ENCODE measurements around the gene C1orf53. TPM values are rescaled to one million over a fixed set of nuclear protein-coding genes. Genes with fewer than 3 reads are reported as not detected.

The C1orf53 gene
- total and polyA plus RNA-seq, 2 of the 13 experiments (the other 11 are each of a cell fraction or from before 2014, with no cell fraction given) = 5.8 to 10.1 TPM

- no peak for TF ChIP-seq SRSF4 (IDR thresholded peaks at IDR 0.05; ENCODE audit: low read depth, low read length, poor library complexity, severe bottlenecking)
- TF ChIP-seq ISX (CRISPR knock-in tag; conservative IDR thresholded peaks at IDR 0.05) = no peak
- TF ChIP-seq ZNF263 (CRISPR knock-in tag; IDR thresholded peaks at IDR 0.05) = no peak
- TF ChIP-seq ZNF670 (CRISPR knock-in tag; IDR thresholded peaks at IDR 0.05; ENCODE audit: borderline replicate concordance) = peak; percentile 93; the same call in 1 of the 2 replicates
- TF ChIP-seq CCAR2 (optimal IDR thresholded peaks at IDR 0.05; ENCODE audit: low read depth, low read length) = no peak
- no peak for TF ChIP-seq RNF2 (conservative IDR thresholded peaks at IDR 0.05; ENCODE audit: low read depth)
- TF ChIP-seq ZSCAN22 (CRISPR knock-in tag; IDR thresholded peaks at IDR 0.05) = no peak
- no peak for TF ChIP-seq MAFF (IDR thresholded peaks at IDR 0.05; ENCODE audit: low read depth, low read length)
- TF ChIP-seq STAG1 (CRISPR knock-in tag; IDR thresholded peaks at IDR 0.05) = 0 out of 2 replicates have a peak, but pooled peaks have one; percentile 16
- TF ChIP-seq ZMYM4 (CRISPR knock-in tag; IDR thresholded peaks at IDR 0.05) = peak; percentile 98
- TF ChIP-seq SMAD3 (CRISPR knock-in tag; IDR thresholded peaks at IDR 0.05) = no peak
- TF ChIP-seq GFI1 (CRISPR knock-in tag; IDR thresholded peaks at IDR 0.05; ENCODE audit: borderline replicate concordance) = peak; percentile 35; the same call in 1 of the 2 replicates
- no peak for TF ChIP-seq ZNF562 (CRISPR knock-in tag; IDR thresholded peaks at IDR 0.05; ENCODE audit: borderline replicate concordance)
- TF ChIP-seq ZBTB8A (CRISPR knock-in tag; IDR thresholded peaks at IDR 0.05; ENCODE audit: borderline replicate concordance, low read depth) = no peak
- TF ChIP-seq ELF4 (CRISPR knock-in tag; IDR thresholded peaks at IDR 0.05; ENCODE audit: borderline replicate concordance) = no peak
- TF ChIP-seq POGK (CRISPR knock-in tag; conservative IDR thresholded peaks at IDR 0.05) = no peak; the same call in 1 of the 2 replicates
- TF ChIP-seq ZBTB4 (CRISPR knock-in tag; IDR thresholded peaks at IDR 0.05; ENCODE audit: borderline replicate concordance) = no peak
- no peak for TF ChIP-seq ZNF841 (CRISPR knock-in tag; IDR thresholded peaks at IDR 0.05; ENCODE audit: borderline replicate concordance)
- TF ChIP-seq ZBTB33 (CRISPR knock-in tag; IDR thresholded peaks at IDR 0.05) = peak; percentile 72
- no peak for TF ChIP-seq NFIB (CRISPR knock-in tag; IDR thresholded peaks at IDR 0.05; ENCODE audit: borderline replicate concordance)
- TF ChIP-seq HHEX (CRISPR knock-in tag; IDR thresholded peaks at IDR 0.05) = peak; percentile 9; the same call in 1 of the 2 replicates
- TF ChIP-seq ATRX (CRISPR knock-in tag; IDR thresholded peaks at IDR 0.05; ENCODE audit: borderline replicate concordance) = no peak
- no peak for TF ChIP-seq THAP8 (CRISPR knock-in tag; IDR thresholded peaks at IDR 0.05; ENCODE audit: borderline replicate concordance)
- no peak for TF ChIP-seq HOXA5 (CRISPR knock-in tag; IDR thresholded peaks at IDR 0.05)
Measured at GRCh38 chr1:197884173-197884572, 18.3 kb upstream of the C1orf53 start (continued).

Measured in HepG2 (cell line).